HG03108 (cell line): ENCODE results near the gene GRK1.
"Not testable (repeated sequence)": the region's sequence is repeated elsewhere in the genome, so short reads cannot be mapped to it uniquely, and the experiment has no call there.

Experiments
- ATAC-seq: cut with Tn5 transposase; IDR thresholded peaks from one replicate; pipeline ENCODE4 v1.9.1; 2021; ENCODE audit warnings: moderate library complexity; ENCODE audit not compliant: unreplicated experiment

GRK1 gene

GRCh38 chr13:113666951-113667701 lies at the start of gene GRK1:
Gene GRK1 (plus strand): TSS chr13:113667219. CDS start chr13:113667387, 168 bp downstream.
- ATAC-seq: no peak

GRCh38 chr13:113617961-113618360 lies 49.1 kb upstream of the GRK1 start:
- ATAC-seq: no peak

- no peak for ATAC-seq
Measured at GRCh38 chr13:113618455-113618854, 48.6 kb upstream of the GRK1 start.

- ATAC-seq: no peak
Measured at GRCh38 chr13:113620036-113620796, 46.8 kb upstream of the GRK1 start.

- no peak for ATAC-seq
Measured at GRCh38 chr13:113621046-113621445, 46.0 kb upstream of the GRK1 start.

- not testable (repeated sequence) for ATAC-seq
Measured at GRCh38 chr13:113621498-113621897, 45.5 kb upstream of the GRK1 start.

- ATAC-seq: not testable (repeated sequence)
Measured at GRCh38 chr13:113621986-113622550, 45.0 kb upstream of the GRK1 start.

GRCh38 chr13:113622791-113623490 lies 44.1 kb upstream of the GRK1 start:
- no peak for ATAC-seq

- ATAC-seq: no peak
Measured at GRCh38 chr13:113623491-113624234, 43.4 kb upstream of the GRK1 start.

- ATAC-seq: no peak
Measured at GRCh38 chr13:113624235-113624587, 42.8 kb upstream of the GRK1 start.

- not testable (repeated sequence) for ATAC-seq
Measured at GRCh38 chr13:113624640-113625304, 42.2 kb upstream of the GRK1 start.

GRCh38 chr13:113625965-113626721 lies 40.9 kb upstream of the GRK1 start:
- no peak for ATAC-seq

GRCh38 chr13:113627136-113627535 lies 39.9 kb upstream of the GRK1 start:
- ATAC-seq: no peak

- no peak for ATAC-seq
Measured at GRCh38 chr13:113628291-113629270, 38.4 kb upstream of the GRK1 start.

GRCh38 chr13:113629866-113630265 lies 37.2 kb upstream of the GRK1 start:
- ATAC-seq: no peak

- no peak for ATAC-seq
Measured at GRCh38 chr13:113630296-113630695, 36.7 kb upstream of the GRK1 start.

- no peak for ATAC-seq
Measured at GRCh38 chr13:113630804-113631203, 36.2 kb upstream of the GRK1 start.
